ENCODE data around the gene GGA1. TPM values are rescaled to one million over a fixed set of nuclear protein-coding genes. Genes with fewer than 3 reads are reported as not detected.
A peak's percentile ranks its signal among the peaks of the same experiment; 100 is the strongest.

GGA1 gene
- total and polyA plus RNA-seq, 9 of the 15 experiments (the other 6 are each of a cell fraction or from before 2014, with no cell fraction given) = 1.5 to 69.5 (median 31.6) TPM

DNA sequence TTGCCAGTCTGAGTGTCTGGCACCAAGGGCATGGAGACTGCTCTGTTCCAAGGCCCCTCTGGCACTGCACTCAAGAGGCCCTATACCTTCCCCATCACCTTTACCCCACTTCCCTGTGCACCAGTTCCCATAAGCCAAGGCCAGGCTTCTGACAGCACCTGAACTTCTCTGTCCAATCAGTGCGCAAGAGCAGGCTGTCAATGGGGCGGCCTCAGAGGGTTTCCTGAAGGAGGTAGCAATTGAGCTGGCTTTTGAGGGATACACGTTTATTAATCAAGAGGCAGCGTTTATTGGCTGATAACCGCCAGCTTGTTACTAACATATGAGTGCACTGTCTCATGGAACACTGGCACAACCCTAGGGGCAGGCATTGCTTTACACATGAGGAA lies 32.9 kb downstream of the GGA1 start (continued):
- TF ChIP-seq, protein P1, sequence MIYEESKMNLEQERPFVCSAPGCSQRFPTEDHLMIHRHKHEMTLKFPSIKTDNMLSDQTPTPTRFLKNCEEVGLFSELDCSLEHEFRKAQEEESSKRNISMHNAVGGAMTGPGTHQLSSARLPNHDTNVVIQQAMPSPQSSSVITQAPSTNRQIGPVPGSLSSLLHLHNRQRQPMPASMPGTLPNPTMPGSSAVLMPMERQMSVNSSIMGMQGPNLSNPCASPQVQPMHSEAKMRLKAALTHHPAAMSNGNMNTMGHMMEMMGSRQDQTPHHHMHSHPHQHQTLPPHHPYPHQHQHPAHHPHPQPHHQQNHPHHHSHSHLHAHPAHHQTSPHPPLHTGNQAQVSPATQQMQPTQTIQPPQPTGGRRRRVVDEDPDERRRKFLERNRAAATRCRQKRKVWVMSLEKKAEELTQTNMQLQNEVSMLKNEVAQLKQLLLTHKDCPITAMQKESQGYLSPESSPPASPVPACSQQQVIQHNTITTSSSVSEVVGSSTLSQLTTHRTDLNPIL (CRISPR knock-in tag; IDR thresholded peaks at IDR 0.05) = no peak
- TF ChIP-seq CCNT2 (IDR thresholded peaks at IDR 0.05; ENCODE audit: borderline replicate concordance, extremely low read depth, insufficient read length, low read depth, low read length) = no peak
- TF ChIP-seq, protein P2, sequence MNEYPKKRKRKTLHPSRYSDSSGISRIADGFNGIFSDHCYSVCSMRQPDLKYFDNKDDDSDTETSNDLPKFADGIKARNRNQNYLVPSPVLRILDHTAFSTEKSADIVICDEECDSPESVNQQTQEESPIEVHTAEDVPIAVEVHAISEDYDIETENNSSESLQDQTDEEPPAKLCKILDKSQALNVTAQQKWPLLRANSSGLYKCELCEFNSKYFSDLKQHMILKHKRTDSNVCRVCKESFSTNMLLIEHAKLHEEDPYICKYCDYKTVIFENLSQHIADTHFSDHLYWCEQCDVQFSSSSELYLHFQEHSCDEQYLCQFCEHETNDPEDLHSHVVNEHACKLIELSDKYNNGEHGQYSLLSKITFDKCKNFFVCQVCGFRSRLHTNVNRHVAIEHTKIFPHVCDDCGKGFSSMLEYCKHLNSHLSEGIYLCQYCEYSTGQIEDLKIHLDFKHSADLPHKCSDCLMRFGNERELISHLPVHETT (CRISPR knock-in tag; conservative IDR thresholded peaks at IDR 0.05 in 1 of 2, IDR thresholded peaks at IDR 0.05 in 1 of 2) = no peak
- no peak for TF ChIP-seq SMAD3 (CRISPR knock-in tag; conservative IDR thresholded peaks at IDR 0.05)
- no peak for TF ChIP-seq KLF16 (IDR thresholded peaks at IDR 0.05)
- no peak for TF ChIP-seq TARDBP (IDR thresholded peaks at IDR 0.05)

DNA sequence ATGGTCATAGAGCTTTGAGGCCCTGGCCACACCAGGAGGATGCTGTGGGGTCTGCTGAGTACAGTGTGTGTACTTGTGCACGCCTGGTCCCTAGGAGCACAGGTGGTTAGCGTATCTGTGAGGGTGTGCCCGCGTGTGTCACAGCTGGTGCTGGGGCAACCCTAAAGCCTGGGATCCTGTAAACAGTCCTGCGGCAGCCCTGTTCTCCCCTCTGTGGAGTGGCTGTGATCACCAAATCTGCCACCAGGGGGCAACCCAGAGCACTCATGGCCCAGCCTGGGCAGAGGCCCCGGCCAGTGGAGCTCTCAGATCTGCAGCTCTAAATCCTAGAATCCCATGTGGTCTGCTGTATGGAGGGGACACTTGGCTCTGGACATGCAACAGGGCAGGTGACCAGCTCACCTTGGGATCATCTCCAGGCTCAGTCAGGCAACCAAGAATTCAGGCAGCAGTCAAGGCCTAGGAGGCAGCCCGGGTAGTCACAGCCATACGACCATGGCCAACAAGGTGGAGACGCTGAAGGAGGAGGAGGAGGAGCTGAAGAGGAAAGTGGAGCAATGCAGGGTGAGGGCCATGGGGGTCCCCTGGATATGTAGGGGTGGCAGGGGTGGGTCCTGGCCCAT lies 34.7 kb downstream of the GGA1 start:
- in situ Hi-C loops (cut with MboI) (no loop called here), intact Hi-C loops (cut with micrococcal nuclease) (loop anchor here (1.0 kb wide), 1 partner anchor 38 kb away; no protein-coding TSS in a partner anchor)
- H3K27ac ChIP-seq (ENCODE audit: extremely low read depth, low read depth, low read length) = no peak overlapping the region; the same call in 2 of the 3 replicates
- no peak overlapping the region for H3K4me3 ChIP-seq
- CTCF ChIA-PET (ENCODE audit: low intra/inter-chr PET ratio) = interaction anchor here (0.7 to 1.4 kb wide), 2 partner anchors 39 to 149 kb away, joined by 3 to 8 read pairs; no protein-coding TSS in a partner anchor
- peak overlapping the region in 1 of 2 experiments; percentile 24; a peak in 2 of 4 replicates for H3K9ac ChIP-seq (ENCODE audit: insufficient read depth in 1 of 2, low read depth in 2 of 2, low read length in 2 of 2)
- FAIRE-seq (peak; percentile 67), DNase-seq (ENCODE audit: extremely low read depth in 1 of 4, low spot score in 3 of 4) (peak; percentile 58 to 76 (median 68)), ATAC-seq (peak; percentile 88)
- no peaks in the 10 kb centered on the region for H3K27me3 ChIP-seq (ENCODE audit: control insufficient read depth in 2 of 2, insufficient read depth in 2 of 2, low read length in 2 of 2)
- peaks cover 10 to 51% of the 10 kb centered on the region in 2 experiments; a peak in 4 of 5 replicates for H3K4me1 ChIP-seq (replicated peaks in 1 of 2; ENCODE audit: control insufficient read depth in 2 of 2, insufficient read depth in 2 of 2, low read length in 2 of 2)
- peaks cover 11% of the 10 kb centered on the region for H3K79me2 ChIP-seq (ENCODE audit: control insufficient read depth, insufficient read depth, low read length)
- no peak overlapping the region for H3K4me2 ChIP-seq (ENCODE audit: insufficient read depth, low read length)
- no peak overlapping the region for H2AFZ ChIP-seq (ENCODE audit: low read depth, low read length)
- H3K9me3 ChIP-seq (replicated peaks; ENCODE audit: control insufficient read depth, insufficient read depth, low read depth, low read length) = no peaks in the 10 kb centered on the region
- no TSS peak for BruUV-seq (replicated peaks)
- H3K36me3 ChIP-seq (ENCODE audit: control insufficient read depth, insufficient read depth, low read length) = peaks cover 52% of the 10 kb centered on the region; the same call in 2 of the 3 replicates
- POLR2A ChIA-PET = interaction anchor here (0.6 to 3.0 kb wide), 6 partner anchors 9 to 350 kb away, joined by 3 to 14 read pairs (median 4); partner anchors contain the start of gene PDXP
- no peaks in the 10 kb centered on the region for H3K9me1 ChIP-seq (ENCODE audit: control insufficient read depth, insufficient read depth, low read length)
- H4K20me1 ChIP-seq (replicated peaks; ENCODE audit: control insufficient read depth, insufficient read depth, low read length) = no peaks in the 10 kb centered on the region
- 36% methylated on average over 8 of the region's 9 CpGs for WGBS (ENCODE audit: insufficient coverage, low coverage, missing lambda C conversion rate)
- TF ChIP-seq ZFX (CRISPR knock-in tag; IDR thresholded peaks at IDR 0.05) (peak; percentile 19; the same call in 1 of the 2 replicates), MAZ (CRISPR knock-in tag; conservative IDR thresholded peaks at IDR 0.05 in 1 of 2, IDR thresholded peaks at IDR 0.05 in 1 of 2) (0 out of 4 replicates have a peak, but pooled peaks of 1 of the 2 experiments have one; percentile 26), ZNF695 (CRISPR knock-in tag; IDR thresholded peaks at IDR 0.05) (no peak), POLR2G (IDR thresholded peaks at IDR 0.05; ENCODE audit: low read depth, low read length) (no peak), ZNF311 (CRISPR knock-in tag; IDR thresholded peaks at IDR 0.05) (no peak), ZNF146 (CRISPR knock-in tag; IDR thresholded peaks at IDR 0.05; ENCODE audit: unreplicated experiment) (no peak)
- TF ChIP-seq, protein P3, sequence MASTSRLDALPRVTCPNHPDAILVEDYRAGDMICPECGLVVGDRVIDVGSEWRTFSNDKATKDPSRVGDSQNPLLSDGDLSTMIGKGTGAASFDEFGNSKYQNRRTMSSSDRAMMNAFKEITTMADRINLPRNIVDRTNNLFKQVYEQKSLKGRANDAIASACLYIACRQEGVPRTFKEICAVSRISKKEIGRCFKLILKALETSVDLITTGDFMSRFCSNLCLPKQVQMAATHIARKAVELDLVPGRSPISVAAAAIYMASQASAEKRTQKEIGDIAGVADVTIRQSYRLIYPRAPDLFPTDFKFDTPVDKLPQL (IDR thresholded peaks at IDR 0.05; ENCODE audit: extremely low read depth, insufficient read length) = no peak
- TF ChIP-seq, protein P4, sequence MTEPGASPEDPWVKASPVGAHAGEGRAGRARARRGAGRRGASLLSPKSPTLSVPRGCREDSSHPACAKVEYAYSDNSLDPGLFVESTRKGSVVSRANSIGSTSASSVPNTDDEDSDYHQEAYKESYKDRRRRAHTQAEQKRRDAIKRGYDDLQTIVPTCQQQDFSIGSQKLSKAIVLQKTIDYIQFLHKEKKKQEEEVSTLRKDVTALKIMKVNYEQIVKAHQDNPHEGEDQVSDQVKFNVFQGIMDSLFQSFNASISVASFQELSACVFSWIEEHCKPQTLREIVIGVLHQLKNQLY (CRISPR knock-in tag; conservative IDR thresholded peaks at IDR 0.05) = no peak

Data from K562 (cell line).